IMR-90 (cell line): ENCODE measurements around the gene MYO3B. TPM values are rescaled to one million over a fixed set of nuclear protein-coding genes. Genes with fewer than 3 reads are reported as not detected.

Source experiments
- ATAC-seq: fragments of 200-7000 bp; cut with Tn5 transposase; 2 replicates; pipeline ENCODE4 v1.9.1; 2020; ENCODE audit warnings: low read depth, mild to moderate bottlenecking, moderate library complexity
- BruUV-seq: library from RNA; stranded (reverse); fragments of 400-500 nt; replicated peaks from 2 replicates; lab custom pipeline; 2021; lab: Mats Ljungman, UMichigan
- CTCF ChIA-PET: fragments of 300-600 bp; formaldehyde crosslinking; extraction: SDS; loops from one replicate; lab custom pipeline; 2021; ENCODE audit warnings: antibody characterized with exemption; lab: Yijun Ruan, JAX
- POLR2A ChIA-PET: fragments of 300-600 bp; sonication (Branson Sonifier 250); formaldehyde crosslinking; loops from one replicate; lab custom pipeline; 2022; ENCODE audit warnings: antibody characterized with exemption; ENCODE audit not compliant: unreplicated experiment; lab: Charles Lee
- DNase-seq: peaks from one replicate; pipeline ENCODE4 v3.0.0; 2013
- H2AFZ ChIP-seq: replicated peaks from 2 replicates; pipeline ENCODE3; 2013; ENCODE audit warnings: low read length, mild to moderate bottlenecking; ENCODE audit not compliant: poor library complexity
- H2AK5ac ChIP-seq: 2 replicates; pipeline ENCODE4 v1.6.1; 2013; ENCODE audit warnings: low read depth, low read length, inconsistent platforms
- H2AK9ac ChIP-seq: replicated peaks from 2 replicates; pipeline ENCODE3; 2013; ENCODE audit warnings: mild to moderate bottlenecking, low read depth, low read length, moderate library complexity; ENCODE audit not compliant: poor library complexity
- H2BK120ac ChIP-seq: 2 replicates; pipeline ENCODE4 v1.6.1; 2013; ENCODE audit warnings: low read depth, low read length, inconsistent platforms
- H2BK15ac ChIP-seq: 3 replicates; pipeline ENCODE4 v1.6.1; 2013; ENCODE audit warnings: low read depth, low read length, inconsistent platforms
- H2BK20ac ChIP-seq: 2 replicates; pipeline ENCODE4 v1.6.1; 2013; ENCODE audit warnings: low read depth, mild to moderate bottlenecking, inconsistent platforms, low read length, moderate library complexity
- H2BK5ac ChIP-seq: 2 replicates; pipeline ENCODE4 v1.6.1; 2013; ENCODE audit warnings: mild to moderate bottlenecking, low read depth, low read length, inconsistent platforms; ENCODE audit not compliant: poor library complexity, severe bottlenecking
- H3K14ac ChIP-seq: replicated peaks from 2 replicates; pipeline ENCODE4 v1.6.1; 2013; ENCODE audit warnings: low read depth, low read length, inconsistent platforms
- H3K18ac ChIP-seq: 2 replicates; pipeline ENCODE4 v1.6.1; 2013; ENCODE audit warnings: low read depth, low read length, control low read depth
- H3K23ac ChIP-seq: 2 replicates; pipeline ENCODE4 v1.6.1; 2013; ENCODE audit warnings: low read depth, low read length, inconsistent platforms
- H3K27ac ChIP-seq: 2 replicates; pipeline ENCODE4 v1.5.1; 2013; ENCODE audit warnings: mild to moderate bottlenecking, control low read depth, low read length; ENCODE audit not compliant: insufficient read depth
- H3K27me3 ChIP-seq: 2 replicates; pipeline ENCODE4 v1.6.1; 2013; ENCODE audit warnings: low read length; ENCODE audit not compliant: control insufficient read depth, insufficient read depth
- H3K36me3 ChIP-seq: 2 replicates; pipeline ENCODE4 v1.6.1; 2013; ENCODE audit warnings: low read length, mixed read lengths; ENCODE audit not compliant: control insufficient read depth, insufficient read depth
- H3K4ac ChIP-seq: 2 replicates; pipeline ENCODE4 v1.6.1; 2013; ENCODE audit warnings: low read depth, low read length, inconsistent platforms
- H3K4me1 ChIP-seq: 2 replicates; pipeline ENCODE4 v1.6.1; 2013; ENCODE audit warnings: low read length, mixed read lengths; ENCODE audit not compliant: control insufficient read depth, insufficient read depth
- H3K4me2 ChIP-seq: 2 replicates; pipeline ENCODE4 v1.6.1; 2013; ENCODE audit warnings: low read depth, mild to moderate bottlenecking, control low read depth, low read length, moderate library complexity
- H3K4me3 ChIP-seq: 2 replicates; pipeline ENCODE4 v1.5.1; 2013; ENCODE audit warnings: low read depth, mild to moderate bottlenecking, control low read depth, low read length, moderate library complexity; ENCODE audit not compliant: insufficient read depth
- H3K56ac ChIP-seq: 2 replicates; pipeline ENCODE4 v1.6.1; 2013; ENCODE audit warnings: low read length, inconsistent platforms; ENCODE audit not compliant: insufficient read depth; ENCODE audit errors: extremely low read depth
- H3K79me1 ChIP-seq, 2 experiments: 2 replicates each; pipeline ENCODE4 v1.6.1; 2013; ENCODE audit warnings: low read length in 2 of 2, inconsistent platforms in 1 of 2, low read depth in 1 of 2
- H3K9ac ChIP-seq: 2 replicates; pipeline ENCODE4 v1.6.1; 2013; ENCODE audit warnings: low read depth, low read length, control low read depth
- H3K9me1 ChIP-seq: 2 replicates; pipeline ENCODE4 v1.6.1; 2013; ENCODE audit warnings: low read length, inconsistent platforms; ENCODE audit not compliant: insufficient read depth
- H3K9me3 ChIP-seq: 2 replicates; pipeline ENCODE4 v1.6.1; 2013; ENCODE audit warnings: low read length; ENCODE audit not compliant: control insufficient read depth, insufficient read depth
- H4K20me1 ChIP-seq: 2 replicates; pipeline ENCODE4 v1.6.1; 2013; ENCODE audit warnings: low read length, inconsistent platforms; ENCODE audit not compliant: insufficient read depth
- H4K5ac ChIP-seq: 2 replicates; pipeline ENCODE4 v1.6.1; 2013; ENCODE audit warnings: mild to moderate bottlenecking, low read depth, low read length, control low read depth
- H4K8ac ChIP-seq, 2 experiments: 2 replicates each; pipeline ENCODE4 v1.6.1; 2013; ENCODE audit warnings: low read depth in 2 of 2, low read length in 2 of 2, control low read depth in 1 of 2, inconsistent platforms in 1 of 2
- H4K91ac ChIP-seq: 2 replicates; pipeline ENCODE4 v1.6.1; 2013; ENCODE audit warnings: low read depth, low read length, inconsistent platforms; ENCODE audit not compliant: insufficient read depth
- BHLHE40 ChIP-seq: fragments of 150-350 bp; IDR thresholded peaks from 2 replicates; pipeline ENCODE4 v1.6.1; 2016; ENCODE audit warnings: mild to moderate bottlenecking, low read depth, low read length
- CEBPB ChIP-seq: IDR thresholded peaks from 2 replicates; pipeline ENCODE4 v1.6.1; 2012; ENCODE audit warnings: low read depth, low read length, improper control_type of control experiment
- CHD1 ChIP-seq: IDR thresholded peaks from 2 replicates; pipeline ENCODE4 v1.6.1; 2012; ENCODE audit warnings: low read depth, low read length, improper control_type of control experiment
- ELK1 ChIP-seq: fragments of 150-350 bp; IDR thresholded peaks from 2 replicates; pipeline ENCODE4 v1.6.1; 2016; ENCODE audit warnings: low read depth, mild to moderate bottlenecking, low read length, moderate library complexity, borderline replicate concordance
- FOS ChIP-seq: fragments of 150-350 bp; IDR thresholded peaks from 2 replicates; pipeline ENCODE4 v1.6.1; 2016; ENCODE audit warnings: low read depth, low read length
- MAFK ChIP-seq: IDR thresholded peaks from 2 replicates; pipeline ENCODE4 v1.6.1; 2012; ENCODE audit warnings: low read depth, low read length, improper control_type of control experiment
- MAZ ChIP-seq: IDR thresholded peaks from 2 replicates; pipeline ENCODE4 v1.6.1; 2012; ENCODE audit warnings: low read depth, mild to moderate bottlenecking, low read length, improper control_type of control experiment, moderate library complexity, borderline replicate concordance
- MXI1 ChIP-seq: IDR thresholded peaks from 2 replicates; pipeline ENCODE4 v1.6.1; 2012; ENCODE audit warnings: low read depth, mild to moderate bottlenecking, low read length, moderate library complexity, borderline replicate concordance
- NFE2L2 ChIP-seq: fragments of 150-350 bp; IDR thresholded peaks from 2 replicates; pipeline ENCODE4 v1.6.1; 2016; ENCODE audit warnings: low read depth, mild to moderate bottlenecking, low read length
- POLR2A ChIP-seq: IDR thresholded peaks from 2 replicates; pipeline ENCODE4 v1.6.1; 2012; ENCODE audit warnings: mild to moderate bottlenecking, low read depth, low read length
- RAD21 ChIP-seq: IDR thresholded peaks from 2 replicates; pipeline ENCODE4 v1.6.1; 2012; ENCODE audit warnings: low read length, improper control_type of control experiment
- RCOR1 ChIP-seq: IDR thresholded peaks from 2 replicates; pipeline ENCODE4 v1.6.1; 2012; ENCODE audit warnings: mild to moderate bottlenecking, low read length, improper control_type of control experiment; ENCODE audit not compliant: insufficient replicate concordance
- RFX5 ChIP-seq: IDR thresholded peaks from 2 replicates; pipeline ENCODE4 v1.8.0; 2012; ENCODE audit warnings: low read depth, mild to moderate bottlenecking, low read length, moderate library complexity
- SMC3 ChIP-seq: fragments of 150-350 bp; IDR thresholded peaks from 2 replicates; pipeline ENCODE4 v1.6.1; 2016; ENCODE audit warnings: low read depth, mild to moderate bottlenecking, antibody characterized with exemption, low read length, moderate library complexity
- USF2 ChIP-seq: fragments of 150-350 bp; IDR thresholded peaks from 2 replicates; pipeline ENCODE4 v1.6.1; 2017; ENCODE audit warnings: mild to moderate bottlenecking, antibody characterized with exemption, low read length, low read depth
- WGBS, 2 experiments: methylation state at CpG; one replicate each; pipeline versions ENCODE4 v1.1.5 to v1.1.7; 2013; ENCODE audit warnings: missing lambda C conversion rate in 2 of 2; ENCODE audit not compliant: insufficient read length in 1 of 2; ENCODE audit errors: extremely low coverage in 2 of 2; 5-methylcytosine and 5-hydroxymethylcytosine counted together
- dilution Hi-C: fragments of 300-500 bp; cut with HindIII; formaldehyde crosslinking; loops from one replicate; pipeline ENCODE4 v1.14.3; 2018; ENCODE audit warnings: low sequenced_read_pairs; ENCODE audit not compliant: unreplicated experiment
- in situ Hi-C: fragments of 300-500 bp; cut with MboI; formaldehyde crosslinking; loops from 3 replicates; pipeline ENCODE4 v1.14.3; 2019; ENCODE audit warnings: low sequenced_read_pairs, inconsistent platforms, mixed read lengths
- intact Hi-C: fragments of 100-400 bp; cut with micrococcal nuclease; formaldehyde crosslinking; loops from 2 replicates; pipeline ENCODE4 v1.10.0; 2022
- polyA plus RNA-seq, 3 experiments: library from polyadenylated mRNA; depleted of rRNA; stranded (reverse); fragments of >200 nt; gene quantifications; 2 replicates each; pipeline ENCODE4 v1.2.3, GENCODE V29; 2012; ENCODE audit warnings: low replicate concordance in 1 of 3
- total RNA-seq: library from RNA; depleted of rRNA; stranded (reverse); fragments of >200 nt; gene quantifications from 2 replicates; pipeline ENCODE4 v1.2.3, GENCODE V29; 2012
- TF ChIP-seq, protein P1 (sequence below): conservative IDR thresholded peaks from 2 replicates; pipeline ENCODE4 v1.5.1; 2012; ENCODE audit warnings: mild to moderate bottlenecking, low read depth, low read length, improper control_type of control experiment

MYO3B gene
- total and polyA plus RNA-seq, 2 of the 4 experiments (the other 2 are of a cell fraction) = 0.02 TPM; not detected in 1

GRCh38 chr2:170321526-170321925 is 143.6 kb downstream of the MYO3B start:
- Histone ChIP-seq H4K20me1 (no peaks in the 10 kb centered on the region), H2BK120ac (no peak overlapping the region), H3K4me2 (no peak overlapping the region), H3K56ac (no peak overlapping the region), H2BK20ac (no peak overlapping the region), H3K4me3 (no peak overlapping the region), H2AK9ac (no peak overlapping the region), H3K23ac (no peak overlapping the region), H3K9me3 (peaks cover 3% of the 10 kb centered on the region), H4K5ac (no peak overlapping the region), H3K18ac (no peak overlapping the region), H2BK15ac (no peak overlapping the region), H2AFZ (no peak overlapping the region), H3K4ac (no peak overlapping the region), H3K4me1 (no peaks in the 10 kb centered on the region), H2AK5ac (no peak overlapping the region), H4K8ac (no peak overlapping the region), H3K9me1 (no peaks in the 10 kb centered on the region), H3K27me3 (peaks cover 2% of the 10 kb centered on the region; the same call in 1 of the 2 replicates), H3K79me1 (no peaks in the 10 kb centered on the region), H3K14ac (no peak overlapping the region), H2BK5ac (no peak overlapping the region), H3K9ac (no peak overlapping the region), H4K91ac (no peak overlapping the region), H3K27ac (no peak overlapping the region), H3K36me3 (no peaks in the 10 kb centered on the region)
- WGBS, 2 experiments = 79% methylated on average over 3 of the region's 3 CpGs; no CpG with 5 or more reads in 1 of the 2 experiments
- intact Hi-C loops = no loop called here
- in situ Hi-C loops = no loop called here
- ATAC-seq = no peak
- ChIA-PET CTCF (no interaction called here), POLR2A (no interaction called here)
- DNase-seq = no peak
- TF ChIP-seq MAFK = no peak
- no peak for TF ChIP-seq RAD21
- TF ChIP-seq CHD1 = no peak
- no peak for TF ChIP-seq FOS
- no peak for TF ChIP-seq CEBPB
- TF ChIP-seq, protein P1, sequence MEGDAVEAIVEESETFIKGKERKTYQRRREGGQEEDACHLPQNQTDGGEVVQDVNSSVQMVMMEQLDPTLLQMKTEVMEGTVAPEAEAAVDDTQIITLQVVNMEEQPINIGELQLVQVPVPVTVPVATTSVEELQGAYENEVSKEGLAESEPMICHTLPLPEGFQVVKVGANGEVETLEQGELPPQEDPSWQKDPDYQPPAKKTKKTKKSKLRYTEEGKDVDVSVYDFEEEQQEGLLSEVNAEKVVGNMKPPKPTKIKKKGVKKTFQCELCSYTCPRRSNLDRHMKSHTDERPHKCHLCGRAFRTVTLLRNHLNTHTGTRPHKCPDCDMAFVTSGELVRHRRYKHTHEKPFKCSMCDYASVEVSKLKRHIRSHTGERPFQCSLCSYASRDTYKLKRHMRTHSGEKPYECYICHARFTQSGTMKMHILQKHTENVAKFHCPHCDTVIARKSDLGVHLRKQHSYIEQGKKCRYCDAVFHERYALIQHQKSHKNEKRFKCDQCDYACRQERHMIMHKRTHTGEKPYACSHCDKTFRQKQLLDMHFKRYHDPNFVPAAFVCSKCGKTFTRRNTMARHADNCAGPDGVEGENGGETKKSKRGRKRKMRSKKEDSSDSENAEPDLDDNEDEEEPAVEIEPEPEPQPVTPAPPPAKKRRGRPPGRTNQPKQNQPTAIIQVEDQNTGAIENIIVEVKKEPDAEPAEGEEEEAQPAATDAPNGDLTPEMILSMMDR = no peak
- TF ChIP-seq NFE2L2 = no peak
- TF ChIP-seq SMC3 = no peak
- no peak for TF ChIP-seq RFX5
- no peak for TF ChIP-seq RCOR1
- no peak for TF ChIP-seq MXI1
- TF ChIP-seq POLR2A = no peak
- no peak for TF ChIP-seq MAZ
- no peak for TF ChIP-seq BHLHE40
- TF ChIP-seq USF2 = no peak
- TF ChIP-seq ELK1 = no peak
- BruUV-seq = no TSS peak
- dilution Hi-C loops = no loop called here
